Liver (tissue), 9 donors: ENCODE results near the gene OR2AG2. TPM values are rescaled to one million over a fixed set of nuclear protein-coding genes. Genes with fewer than 3 reads are reported as not detected.

Source experiments
- DNase-seq: peaks from one replicate; pipeline ENCODE4 v3.0.0-alpha.2; 2017; ENCODE audit warnings: low spot score
- H3K27ac ChIP-seq, 2 donors: one replicate each; pipeline ENCODE4 v1.7.0; 2013; ENCODE audit warnings: inconsistent platforms in 2 of 2, low read length in 2 of 2, control low read depth in 1 of 2, low read depth in 1 of 2, mild to moderate bottlenecking in 1 of 2
- H3K27me3 ChIP-seq, 4 donors: one replicate each; pipeline versions ENCODE4 v1.6.1 to v1.7.0; 2013; ENCODE audit warnings: low read length in 3 of 4, inconsistent platforms in 1 of 4, mild to moderate bottlenecking in 1 of 4, moderate library complexity in 1 of 4; ENCODE audit not compliant: control insufficient read depth in 4 of 4, insufficient read depth in 4 of 4
- H3K36me3 ChIP-seq, 4 donors: one replicate each; pipeline versions ENCODE4 v1.6.1 to v1.7.0; 2013; ENCODE audit warnings: low read length in 3 of 4, mild to moderate bottlenecking in 3 of 4, low read depth in 1 of 4, moderate library complexity in 1 of 4; ENCODE audit not compliant: control insufficient read depth in 4 of 4, insufficient read depth in 3 of 4
- H3K4me1 ChIP-seq, 4 donors: one replicate each; pipeline versions ENCODE4 v1.6.1 to v1.7.0; 2013; ENCODE audit warnings: low read length in 3 of 4, mild to moderate bottlenecking in 3 of 4, moderate library complexity in 1 of 4; ENCODE audit not compliant: control insufficient read depth in 4 of 4, insufficient read depth in 4 of 4
- H3K4me3 ChIP-seq, 3 donors: one replicate each; pipeline versions ENCODE4 v1.6.1 to v1.7.0; 2013; ENCODE audit warnings: low read length in 3 of 3, control low read depth in 1 of 3, low read depth in 1 of 3, mild to moderate bottlenecking in 1 of 3
- H3K9ac ChIP-seq, 2 donors: one replicate each; pipeline ENCODE4 v1.7.0; 2013; ENCODE audit warnings: low read length in 2 of 2, mild to moderate bottlenecking in 2 of 2, moderate library complexity in 2 of 2, control low read depth in 1 of 2, low read depth in 1 of 2
- H3K9me3 ChIP-seq, 4 donors: one replicate each; pipeline versions ENCODE4 v1.6.1 to v1.7.0; 2013; ENCODE audit warnings: low read length in 3 of 4; ENCODE audit not compliant: control insufficient read depth in 4 of 4
- EGR1 ChIP-seq, 2 donors: IDR thresholded peaks; 2 replicates each; pipeline ENCODE4 v1.6.1; 2016 to 2018; ENCODE audit warnings: antibody characterized with exemption in 2 of 2, low read depth in 2 of 2
- FOXA1 ChIP-seq: IDR thresholded peaks from 2 replicates; pipeline ENCODE4 v1.6.1; 2016; ENCODE audit warnings: antibody characterized with exemption
- FOXA2 ChIP-seq: IDR thresholded peaks from 2 replicates; pipeline ENCODE4 v1.6.1; 2016; ENCODE audit warnings: antibody characterized with exemption
- HNF4A ChIP-seq, 2 donors: conservative IDR thresholded peaks; 2 replicates each; pipeline ENCODE4 v1.6.1; 2016; ENCODE audit warnings: antibody characterized with exemption in 2 of 2, mild to moderate bottlenecking in 2 of 2
- JUND ChIP-seq, 2 donors: IDR thresholded peaks; 2 replicates each; pipeline ENCODE4 v1.6.1; 2016; ENCODE audit warnings: antibody characterized with exemption in 2 of 2
- NR2F2 ChIP-seq: IDR thresholded peaks from 2 replicates; pipeline ENCODE4 v1.6.1; 2016; ENCODE audit warnings: antibody characterized with exemption
- RXRA ChIP-seq, 2 donors: IDR thresholded peaks; 2 replicates each; pipeline ENCODE4 v1.6.1; 2017 to 2018; ENCODE audit warnings: antibody characterized with exemption in 2 of 2, mild to moderate bottlenecking in 1 of 2
- SP1 ChIP-seq: IDR thresholded peaks from 2 replicates; pipeline ENCODE4 v1.6.1; 2018; ENCODE audit warnings: antibody characterized with exemption, mild to moderate bottlenecking
- TAF1 ChIP-seq: conservative IDR thresholded peaks from 2 replicates; pipeline ENCODE4 v1.6.1; 2016; ENCODE audit warnings: antibody characterized with exemption, mild to moderate bottlenecking
- YY1 ChIP-seq: IDR thresholded peaks from 2 replicates; pipeline ENCODE4 v1.6.1; 2016; ENCODE audit warnings: antibody characterized with exemption, mild to moderate bottlenecking
- WGBS: extraction: QIAGEN DNeasy Blood & Tissue Kit; methylation state at CpG from one replicate; pipeline ENCODE4 v1.1.7; 2013; 5-methylcytosine and 5-hydroxymethylcytosine counted together
- polyA plus RNA-seq, 2 donors: library from polyadenylated mRNA; stranded (reverse) in 1 of 2; unstranded in 1 of 2; fragments of 200-250 nt in 1 of 2; fragments of >200 nt in 1 of 2; fragmentation: Nextera tagmentation in 1 of 2; extraction: Ambion mirVana in 1 of 2; gene quantifications; one replicate each; pipeline versions ENCODE4 v1.2.1 to v1.2.3, GENCODE V29; 2013 to 2015
- total RNA-seq, 2 donors: library from RNA; depleted of rRNA; stranded (reverse); fragments of >200 nt; gene quantifications; one replicate each; pipeline ENCODE4 v1.2.3, GENCODE V29; 2014
- TF ChIP-seq, protein P1 (sequence below): fragments of 150-350 bp; IDR thresholded peaks from 2 replicates; pipeline ENCODE4 v1.5.1; 2017; ENCODE audit warnings: improper control_type of control experiment, low read depth, low read length; ENCODE audit not compliant: missing input control
- TF ChIP-seq, protein P2 (sequence below): IDR thresholded peaks from 2 replicates; pipeline ENCODE4 v1.6.1; 2016; ENCODE audit warnings: antibody characterized with exemption
- TF ChIP-seq, protein P3 (sequence below): IDR thresholded peaks from 2 replicates; pipeline ENCODE4 v1.6.1; 2016; ENCODE audit warnings: antibody characterized with exemption
- TF ChIP-seq, protein P4 (sequence below): IDR thresholded peaks from 2 replicates; pipeline ENCODE4 v1.6.1; 2016; ENCODE audit warnings: antibody characterized with exemption, mild to moderate bottlenecking
- donor health status: healthy.
- donor health status: healthy.
- donor health status: healthy.
- donor health status: healthy.
- donor health status: healthy.

The OR2AG2 gene
- total and polyA plus RNA-seq, 4 donors: under 0.01 TPM; not detected in 3

GRCh38 chr11:6734616-6735015 is 37.2 kb downstream of the OR2AG2 start:
- 74% methylated on average over 3 of the region's 3 CpGs for WGBS
- no peak for TF ChIP-seq YY1
- TF ChIP-seq, protein P1, sequence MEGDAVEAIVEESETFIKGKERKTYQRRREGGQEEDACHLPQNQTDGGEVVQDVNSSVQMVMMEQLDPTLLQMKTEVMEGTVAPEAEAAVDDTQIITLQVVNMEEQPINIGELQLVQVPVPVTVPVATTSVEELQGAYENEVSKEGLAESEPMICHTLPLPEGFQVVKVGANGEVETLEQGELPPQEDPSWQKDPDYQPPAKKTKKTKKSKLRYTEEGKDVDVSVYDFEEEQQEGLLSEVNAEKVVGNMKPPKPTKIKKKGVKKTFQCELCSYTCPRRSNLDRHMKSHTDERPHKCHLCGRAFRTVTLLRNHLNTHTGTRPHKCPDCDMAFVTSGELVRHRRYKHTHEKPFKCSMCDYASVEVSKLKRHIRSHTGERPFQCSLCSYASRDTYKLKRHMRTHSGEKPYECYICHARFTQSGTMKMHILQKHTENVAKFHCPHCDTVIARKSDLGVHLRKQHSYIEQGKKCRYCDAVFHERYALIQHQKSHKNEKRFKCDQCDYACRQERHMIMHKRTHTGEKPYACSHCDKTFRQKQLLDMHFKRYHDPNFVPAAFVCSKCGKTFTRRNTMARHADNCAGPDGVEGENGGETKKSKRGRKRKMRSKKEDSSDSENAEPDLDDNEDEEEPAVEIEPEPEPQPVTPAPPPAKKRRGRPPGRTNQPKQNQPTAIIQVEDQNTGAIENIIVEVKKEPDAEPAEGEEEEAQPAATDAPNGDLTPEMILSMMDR: no peak
- no peak for TF ChIP-seq FOXA1
- TF ChIP-seq, protein P2, sequence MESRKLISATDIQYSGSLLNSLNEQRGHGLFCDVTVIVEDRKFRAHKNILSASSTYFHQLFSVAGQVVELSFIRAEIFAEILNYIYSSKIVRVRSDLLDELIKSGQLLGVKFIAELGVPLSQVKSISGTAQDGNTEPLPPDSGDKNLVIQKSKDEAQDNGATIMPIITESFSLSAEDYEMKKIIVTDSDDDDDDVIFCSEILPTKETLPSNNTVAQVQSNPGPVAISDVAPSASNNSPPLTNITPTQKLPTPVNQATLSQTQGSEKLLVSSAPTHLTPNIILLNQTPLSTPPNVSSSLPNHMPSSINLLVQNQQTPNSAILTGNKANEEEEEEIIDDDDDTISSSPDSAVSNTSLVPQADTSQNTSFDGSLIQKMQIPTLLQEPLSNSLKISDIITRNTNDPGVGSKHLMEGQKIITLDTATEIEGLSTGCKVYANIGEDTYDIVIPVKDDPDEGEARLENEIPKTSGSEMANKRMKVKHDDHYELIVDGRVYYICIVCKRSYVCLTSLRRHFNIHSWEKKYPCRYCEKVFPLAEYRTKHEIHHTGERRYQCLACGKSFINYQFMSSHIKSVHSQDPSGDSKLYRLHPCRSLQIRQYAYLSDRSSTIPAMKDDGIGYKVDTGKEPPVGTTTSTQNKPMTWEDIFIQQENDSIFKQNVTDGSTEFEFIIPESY: no peak
- no peak for TF ChIP-seq RXRA (IDR thresholded peaks at IDR 0.05)
- TF ChIP-seq, protein P3, sequence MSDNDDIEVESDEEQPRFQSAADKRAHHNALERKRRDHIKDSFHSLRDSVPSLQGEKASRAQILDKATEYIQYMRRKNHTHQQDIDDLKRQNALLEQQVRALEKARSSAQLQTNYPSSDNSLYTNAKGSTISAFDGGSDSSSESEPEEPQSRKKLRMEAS: no peak
- no peak for TF ChIP-seq JUND (IDR thresholded peaks at IDR 0.05)
- TF ChIP-seq, protein P4, sequence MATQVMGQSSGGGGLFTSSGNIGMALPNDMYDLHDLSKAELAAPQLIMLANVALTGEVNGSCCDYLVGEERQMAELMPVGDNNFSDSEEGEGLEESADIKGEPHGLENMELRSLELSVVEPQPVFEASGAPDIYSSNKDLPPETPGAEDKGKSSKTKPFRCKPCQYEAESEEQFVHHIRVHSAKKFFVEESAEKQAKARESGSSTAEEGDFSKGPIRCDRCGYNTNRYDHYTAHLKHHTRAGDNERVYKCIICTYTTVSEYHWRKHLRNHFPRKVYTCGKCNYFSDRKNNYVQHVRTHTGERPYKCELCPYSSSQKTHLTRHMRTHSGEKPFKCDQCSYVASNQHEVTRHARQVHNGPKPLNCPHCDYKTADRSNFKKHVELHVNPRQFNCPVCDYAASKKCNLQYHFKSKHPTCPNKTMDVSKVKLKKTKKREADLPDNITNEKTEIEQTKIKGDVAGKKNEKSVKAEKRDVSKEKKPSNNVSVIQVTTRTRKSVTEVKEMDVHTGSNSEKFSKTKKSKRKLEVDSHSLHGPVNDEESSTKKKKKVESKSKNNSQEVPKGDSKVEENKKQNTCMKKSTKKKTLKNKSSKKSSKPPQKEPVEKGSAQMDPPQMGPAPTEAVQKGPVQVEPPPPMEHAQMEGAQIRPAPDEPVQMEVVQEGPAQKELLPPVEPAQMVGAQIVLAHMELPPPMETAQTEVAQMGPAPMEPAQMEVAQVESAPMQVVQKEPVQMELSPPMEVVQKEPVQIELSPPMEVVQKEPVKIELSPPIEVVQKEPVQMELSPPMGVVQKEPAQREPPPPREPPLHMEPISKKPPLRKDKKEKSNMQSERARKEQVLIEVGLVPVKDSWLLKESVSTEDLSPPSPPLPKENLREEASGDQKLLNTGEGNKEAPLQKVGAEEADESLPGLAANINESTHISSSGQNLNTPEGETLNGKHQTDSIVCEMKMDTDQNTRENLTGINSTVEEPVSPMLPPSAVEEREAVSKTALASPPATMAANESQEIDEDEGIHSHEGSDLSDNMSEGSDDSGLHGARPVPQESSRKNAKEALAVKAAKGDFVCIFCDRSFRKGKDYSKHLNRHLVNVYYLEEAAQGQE: no peak
- TF ChIP-seq HNF4A (conservative IDR thresholded peaks at IDR 0.05): no peak
- H3K27me3 ChIP-seq: no peaks in the 10 kb centered on the region
- H3K27ac ChIP-seq: no peak overlapping the region
- H3K4me1 ChIP-seq: no peaks in the 10 kb centered on the region
- no peaks in the 10 kb centered on the region for H3K9me3 ChIP-seq
- no peak overlapping the region for H3K4me3 ChIP-seq
- DNase-seq: no peak
- no peak overlapping the region for H3K9ac ChIP-seq
- no peaks in the 10 kb centered on the region for H3K36me3 ChIP-seq

DNA sequence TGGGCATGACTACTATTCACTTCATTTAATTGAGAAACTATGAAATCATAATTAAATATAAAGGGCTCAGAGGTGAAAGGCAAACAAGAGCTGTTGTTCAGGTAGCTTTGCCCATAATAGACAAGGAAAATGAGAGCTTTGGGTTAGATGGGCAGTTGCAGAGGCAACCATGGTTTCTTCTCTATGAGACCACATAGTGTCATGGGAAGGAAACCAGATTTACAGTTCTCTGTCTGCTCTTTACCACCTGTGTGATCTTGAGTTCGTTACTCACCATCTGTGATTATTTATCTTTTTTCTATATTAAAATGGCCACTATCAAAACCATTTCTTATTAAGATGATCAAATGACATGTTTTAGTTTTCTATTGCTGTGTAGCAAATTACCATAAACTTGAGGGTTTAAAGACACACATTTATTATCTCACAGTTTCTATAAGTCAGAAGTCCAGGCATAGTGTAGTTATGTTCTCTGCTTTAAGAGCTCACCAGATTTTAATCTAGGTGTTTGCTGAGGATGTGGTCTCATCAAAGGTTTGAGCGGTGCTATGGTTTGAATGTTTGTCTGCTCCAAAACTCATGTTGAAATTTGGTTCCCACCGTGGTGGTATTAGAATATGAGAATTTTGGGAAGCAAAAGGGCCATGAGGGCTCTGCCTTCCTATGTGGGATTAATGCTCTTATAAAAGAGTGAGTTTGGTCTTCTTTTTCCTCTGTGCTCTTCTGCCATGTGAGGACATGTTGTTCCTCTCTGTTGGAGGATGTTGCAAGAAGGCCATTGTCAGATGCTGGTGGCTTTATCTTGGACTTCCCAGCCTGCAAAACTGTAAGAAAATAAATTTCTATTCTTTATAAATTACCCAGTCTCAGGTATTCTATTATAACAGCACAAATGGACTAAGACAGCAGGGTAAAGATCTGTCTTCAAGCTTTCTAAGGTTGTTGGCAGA is 38.2 kb downstream of the OR2AG2 start:
- Histone ChIP-seq H3K9me3 (no peaks in the 10 kb centered on the region), H3K27ac (no peak overlapping the region), H3K4me1 (no peaks in the 10 kb centered on the region), H3K4me3 (no peak overlapping the region), H3K27me3 (no peaks in the 10 kb centered on the region), H3K36me3 (no peaks in the 10 kb centered on the region), H3K9ac (no peak overlapping the region)
- 57% methylated on average over 3 of the region's 3 CpGs for WGBS
- TF ChIP-seq TAF1 (no peak), FOXA2 (no peak), SP1 (no peak), FOXA1 (no peak), JUND (IDR thresholded peaks at IDR 0.05) (no peak), EGR1 (IDR thresholded peaks at IDR 0.05; ENCODE audit: low read depth in 2 of 2) (no peak), NR2F2 (no peak), HNF4A (conservative IDR thresholded peaks at IDR 0.05) (no peak), YY1 (no peak)
- TF ChIP-seq, protein P3: no peak
- TF ChIP-seq, protein P2: no peak
- DNase-seq: no peak
